DMS153 treated with DMSO at 0.1 percent for 48 hours (cell line): ENCODE data around the gene ATG4B.
"Not testable (repeated sequence)": the region's sequence is repeated elsewhere in the genome, so short reads cannot be mapped to it uniquely, and the experiment has no call there.

Experiments
- DNase-seq: peaks from one replicate; lab custom pipeline; 2025; ENCODE audit not compliant: unreplicated experiment; lab: John Stamatoyannopoulos, UW

ATG4B gene

GRCh38 chr2:241637018-241637794, at the start of gene ATG4B, which contains the start of gene THAP4:
Gene ATG4B, plus strand, starts transcription at chr2:241637693. Its CDS starts 22 bp downstream, at chr2:241637715.
Gene THAP4, minus strand, starts transcription at chr2:241637158. Its CDS starts 141 bp downstream, at chr2:241637017.
- peak; percentile 66 for DNase-seq

GRCh38 chr2:241589863-241590262, 47.6 kb upstream of the ATG4B start:
- not testable (repeated sequence) for DNase-seq

GRCh38 chr2:241590496-241591455, 46.7 kb upstream of the ATG4B start:
- DNase-seq: not testable (repeated sequence)

- no peak for DNase-seq
These were observed 45.2 kb upstream of the ATG4B start for GRCh38 chr2:241592126-241592845.

- DNase-seq: no peak
These were observed 44.2 kb upstream of the ATG4B start for GRCh38 chr2:241593271-241593670.

GRCh38 chr2:241595600-241596140, 41.8 kb upstream of the ATG4B start:
- DNase-seq: no peak

- DNase-seq: no peak
These were observed 39.9 kb upstream of the ATG4B start for GRCh38 chr2:241597561-241597960.

GRCh38 chr2:241598061-241598460, 39.4 kb upstream of the ATG4B start:
- no peak for DNase-seq

GRCh38 chr2:241598487-241598886, 39.0 kb upstream of the ATG4B start:
- no peak for DNase-seq

GRCh38 chr2:241599615-241600014, 37.9 kb upstream of the ATG4B start:
- DNase-seq: no peak

GRCh38 chr2:241601841-241602240, 35.7 kb upstream of the ATG4B start:
- no peak for DNase-seq

- no peak for DNase-seq
These were observed 34.8 kb upstream of the ATG4B start for GRCh38 chr2:241602720-241603119.

GRCh38 chr2:241603686-241604085, 33.8 kb upstream of the ATG4B start:
- DNase-seq: no peak

- no peak for DNase-seq
These were observed 31.3 kb upstream of the ATG4B start for GRCh38 chr2:241606186-241606585.

GRCh38 chr2:241607162-241607885, 30.2 kb upstream of the ATG4B start:
- no peak for DNase-seq

- no peak for DNase-seq
These were observed 28.6 kb upstream of the ATG4B start for GRCh38 chr2:241608881-241609280.

GRCh38 chr2:241609859-241610793, 27.4 kb upstream of the ATG4B start:
- DNase-seq: peak; percentile 72

- no peak for DNase-seq
These were observed 26.4 kb upstream of the ATG4B start for GRCh38 chr2:241611062-241611461.
